HG03103 (cell line): Measurements from ENCODE around the gene NAV1.

ENCODE experiments used
- ATAC-seq: cut with Tn5 transposase; IDR thresholded peaks from one replicate; pipeline ENCODE4 v1.9.1; 2021; ENCODE audit warnings: low read depth; ENCODE audit not compliant: unreplicated experiment

NAV1 gene

DNA sequence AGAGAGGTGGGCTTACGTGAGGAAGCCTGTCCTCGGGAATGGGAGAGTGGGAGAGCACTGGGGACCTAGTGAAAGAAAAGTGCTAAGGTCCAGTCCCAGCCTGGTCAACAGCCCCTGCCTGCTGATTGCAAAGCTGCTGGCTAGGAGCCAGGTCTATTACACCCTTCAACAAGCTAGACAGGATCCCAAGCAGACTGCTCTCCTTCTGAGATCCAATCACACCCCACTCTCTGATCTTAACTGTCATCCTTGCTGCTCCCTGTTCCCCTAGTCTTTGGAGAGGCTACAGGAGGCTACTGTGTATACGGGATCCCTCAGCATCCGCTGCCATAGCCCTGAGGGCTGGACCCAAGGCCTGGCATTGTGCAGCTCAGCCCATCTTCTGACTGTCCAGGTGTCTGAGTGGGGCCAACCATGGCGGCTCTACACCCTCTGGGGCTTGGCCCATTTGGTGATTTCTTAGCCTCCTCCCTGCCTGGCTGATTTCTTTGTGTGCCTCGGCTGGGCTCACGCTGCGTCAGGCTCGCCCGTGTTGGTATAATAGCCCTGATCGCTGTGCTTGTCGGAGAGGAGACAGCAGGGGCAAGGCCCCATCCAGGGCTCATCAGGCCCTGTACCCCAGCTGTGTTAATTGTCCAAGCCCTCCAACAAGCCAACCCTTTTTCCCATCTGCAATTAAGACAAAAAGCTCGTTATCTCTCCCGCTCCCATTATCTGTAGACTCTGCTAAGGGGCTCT, 43.9 kb downstream of the NAV1 start:
- ATAC-seq, result no peak

DNA sequence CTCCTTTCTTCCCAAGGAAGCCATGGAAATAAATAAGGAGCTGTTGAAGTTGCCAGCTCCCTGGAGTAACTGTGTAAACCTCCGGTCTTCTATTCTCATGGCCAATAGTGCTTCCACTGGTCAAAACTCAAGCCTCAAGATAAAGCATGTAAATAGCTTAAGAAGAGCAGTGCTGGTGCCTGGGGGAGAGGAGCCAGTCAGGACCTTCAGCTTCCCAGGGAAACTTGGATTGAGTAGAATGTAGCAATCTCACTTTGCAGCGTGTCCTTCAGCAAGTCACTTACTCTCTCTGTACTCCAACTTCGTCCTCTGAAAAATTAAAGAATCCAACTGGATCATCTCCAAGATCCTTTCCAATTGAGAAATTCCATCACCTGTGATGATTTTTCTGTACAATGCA, 44.7 kb downstream of the NAV1 start:
- ATAC-seq, result no peak

DNA sequence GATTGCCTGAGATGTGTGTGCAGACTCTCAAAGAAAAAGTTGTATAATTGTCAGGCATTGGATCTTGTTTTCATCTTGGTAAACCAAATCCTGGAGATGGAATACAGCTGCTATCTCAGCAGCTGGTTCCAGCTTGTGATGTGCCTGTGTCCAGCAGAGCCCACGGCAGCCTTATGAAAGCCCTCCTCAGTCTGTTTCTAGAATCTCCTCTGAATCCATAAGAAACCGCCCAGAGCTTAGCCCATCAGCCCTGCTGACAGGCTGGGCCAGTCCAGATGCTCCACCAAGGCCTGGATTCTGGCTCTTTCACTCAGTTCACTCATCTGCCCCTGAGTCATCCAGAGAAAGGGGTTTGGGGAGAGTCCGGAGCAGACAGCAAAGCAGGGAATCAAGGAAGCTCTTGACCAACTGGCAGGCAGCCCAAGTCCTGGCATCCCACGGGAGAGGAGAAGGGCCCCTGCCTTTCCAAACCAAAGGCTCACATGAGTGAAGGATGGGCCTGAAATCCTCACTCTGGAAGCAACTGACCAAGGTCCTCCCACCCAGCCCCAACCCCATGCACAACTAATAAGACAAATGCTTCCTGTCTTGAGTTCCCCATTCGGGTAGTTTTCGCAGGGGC, 45.7 kb downstream of the NAV1 start:
- ATAC-seq, result no peak

DNA sequence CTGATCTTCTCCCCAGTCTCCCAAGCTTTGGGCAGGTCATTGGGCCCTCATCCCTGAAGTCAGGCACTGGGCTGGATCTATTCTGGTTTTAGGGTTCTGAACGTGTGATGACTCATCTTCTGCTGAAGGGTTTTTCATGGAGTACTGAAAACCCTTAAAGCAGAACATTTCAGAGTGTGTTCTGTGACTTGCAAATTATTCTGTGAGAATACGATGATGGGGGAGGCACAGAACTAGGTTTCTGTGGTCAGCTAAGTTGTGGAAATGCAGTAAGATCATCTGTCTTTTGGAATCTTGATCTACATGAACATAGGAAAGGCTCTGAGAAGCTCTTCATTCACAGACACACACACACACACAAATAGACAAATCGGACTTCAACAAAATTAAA, 46.2 kb downstream of the NAV1 start:
- ATAC-seq, result no peak

- ATAC-seq, result no peak
These were observed 47.0 kb downstream of the NAV1 start for GRCh38 chr1:201585901-201586300.

GRCh38 chr1:201586806-201587205, 47.9 kb downstream of the NAV1 start:
- ATAC-seq, result no peak

GRCh38 chr1:201587729-201588128, 48.8 kb downstream of the NAV1 start:
- ATAC-seq, result no peak
